Activated CD8-positive, alpha-beta memory T cell treated with anti-CD3 and anti-CD28 coated beads, Interleukin-2, amount 50 U/mL, for 1 hour (primary cell): Measurements from ENCODE around the gene EZH1.

Experiments used
- DNase-seq: peaks from one replicate; pipeline ENCODE4 v3.0.0-alpha.2; 2020; ENCODE audit errors: extremely low read depth

Gene EZH1

DNA sequence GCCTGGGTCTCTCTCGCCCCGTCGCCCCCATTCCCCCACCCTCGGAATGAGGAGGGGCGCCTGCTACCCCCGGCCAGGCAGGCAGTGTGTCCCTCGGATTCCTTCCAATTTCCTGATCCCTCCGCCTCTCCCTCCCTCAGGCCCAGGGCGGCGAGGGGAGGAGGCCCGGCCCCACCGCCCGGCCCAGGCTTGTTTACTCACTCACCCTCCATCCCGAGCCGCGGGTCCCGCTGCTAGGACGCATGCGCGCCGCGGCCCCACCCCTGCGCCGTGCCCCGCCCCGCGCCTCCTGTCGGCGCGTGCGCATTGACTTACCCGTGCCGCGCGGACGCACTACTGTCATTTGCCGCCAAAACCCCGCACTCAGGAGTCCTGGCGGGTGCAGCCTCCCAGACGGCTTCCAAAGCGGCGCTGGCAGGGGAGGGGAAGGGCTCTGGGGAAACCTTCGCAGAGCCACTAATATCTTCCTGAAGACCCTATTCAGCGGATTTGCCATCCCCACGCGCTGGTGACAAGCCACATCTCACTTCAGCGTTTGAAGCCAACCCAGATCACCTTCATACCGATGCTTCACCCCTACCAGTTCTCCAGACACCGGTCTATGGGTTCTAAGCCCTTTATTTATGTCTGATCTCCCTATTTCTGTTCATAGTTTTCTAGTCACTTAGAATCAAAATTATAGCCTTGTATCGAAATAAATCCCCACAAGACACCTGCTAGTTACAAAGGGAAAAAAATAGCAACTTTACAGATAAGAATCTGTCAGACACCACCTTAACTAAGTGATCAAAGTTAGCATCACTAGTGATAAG lies at the start of gene EZH1:
EZH1 (minus strand) TSS at position 235 of the 812 bp plus-strand sequence. CDS start 16,099 bp downstream, outside the sequence.
- DNase-seq: peak; percentile 71

DNA sequence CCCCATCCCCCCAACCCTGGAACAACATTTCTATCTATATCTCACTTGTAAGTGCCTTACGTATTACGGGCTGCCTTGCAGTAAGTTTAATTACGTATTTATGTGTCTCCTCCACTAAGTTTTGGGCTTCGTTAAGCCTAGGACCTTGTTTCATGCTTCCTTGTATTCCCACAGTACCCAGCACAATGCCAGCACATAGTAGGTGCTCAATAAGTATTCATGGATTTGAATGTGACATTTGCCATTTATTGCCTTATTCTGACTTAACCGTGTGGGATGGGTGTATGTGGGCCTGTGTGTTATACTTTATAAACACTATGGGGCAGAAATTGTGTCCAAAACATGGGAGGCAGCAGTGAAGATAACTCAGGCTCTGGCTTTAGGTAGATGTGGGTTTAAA lies 47.7 kb upstream of the EZH1 start:
- DNase-seq: no peak

DNA sequence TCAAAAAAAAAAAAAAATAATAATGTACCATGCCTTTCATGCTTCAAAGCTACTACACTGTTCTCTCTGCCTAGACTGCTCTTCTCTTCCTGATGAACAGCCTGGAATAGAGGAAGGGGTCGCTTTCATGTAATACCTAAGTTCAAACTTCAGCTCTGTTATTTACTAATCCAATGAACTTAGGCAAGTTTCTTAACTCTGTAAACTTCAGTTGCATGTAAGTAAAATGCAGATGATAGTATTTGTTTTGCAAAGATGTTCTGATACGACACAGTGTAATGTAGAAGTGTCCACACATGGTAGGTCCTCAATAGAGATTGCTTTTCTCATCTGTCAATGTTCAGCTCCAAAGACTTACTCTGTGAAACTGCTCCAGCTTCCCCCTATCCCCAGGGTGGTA lies 47.1 kb upstream of the EZH1 start:
- DNase-seq: no peak

- no peak for DNase-seq
These were observed 42.4 kb upstream of the EZH1 start for GRCh38 chr17:42787266-42787665.

- no peak for DNase-seq
These were observed 40.2 kb upstream of the EZH1 start for GRCh38 chr17:42784811-42785592.

- no peak for DNase-seq
These were observed 39.6 kb upstream of the EZH1 start for GRCh38 chr17:42784409-42784808.

DNA sequence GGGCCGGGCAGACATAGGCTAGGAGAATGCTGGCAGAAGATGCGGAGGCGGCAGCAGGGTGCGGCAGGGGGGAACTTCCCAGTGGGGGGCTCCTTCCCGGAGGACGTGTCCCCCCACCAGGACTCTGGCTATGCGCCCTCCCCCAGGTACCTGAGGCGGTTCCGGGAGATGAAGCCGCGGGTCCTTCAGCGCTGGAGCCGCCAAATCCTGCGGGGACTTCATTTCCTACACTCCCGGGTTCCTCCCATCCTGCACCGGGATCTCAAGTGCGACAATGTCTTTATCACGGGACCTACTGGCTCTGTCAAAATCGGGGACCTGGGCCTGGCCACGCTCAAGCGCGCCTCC lies 38.9 kb upstream of the EZH1 start:
- no peak for DNase-seq

GRCh38 chr17:42783062-42783790 lies 38.4 kb upstream of the EZH1 start:
- DNase-seq: no peak

DNA sequence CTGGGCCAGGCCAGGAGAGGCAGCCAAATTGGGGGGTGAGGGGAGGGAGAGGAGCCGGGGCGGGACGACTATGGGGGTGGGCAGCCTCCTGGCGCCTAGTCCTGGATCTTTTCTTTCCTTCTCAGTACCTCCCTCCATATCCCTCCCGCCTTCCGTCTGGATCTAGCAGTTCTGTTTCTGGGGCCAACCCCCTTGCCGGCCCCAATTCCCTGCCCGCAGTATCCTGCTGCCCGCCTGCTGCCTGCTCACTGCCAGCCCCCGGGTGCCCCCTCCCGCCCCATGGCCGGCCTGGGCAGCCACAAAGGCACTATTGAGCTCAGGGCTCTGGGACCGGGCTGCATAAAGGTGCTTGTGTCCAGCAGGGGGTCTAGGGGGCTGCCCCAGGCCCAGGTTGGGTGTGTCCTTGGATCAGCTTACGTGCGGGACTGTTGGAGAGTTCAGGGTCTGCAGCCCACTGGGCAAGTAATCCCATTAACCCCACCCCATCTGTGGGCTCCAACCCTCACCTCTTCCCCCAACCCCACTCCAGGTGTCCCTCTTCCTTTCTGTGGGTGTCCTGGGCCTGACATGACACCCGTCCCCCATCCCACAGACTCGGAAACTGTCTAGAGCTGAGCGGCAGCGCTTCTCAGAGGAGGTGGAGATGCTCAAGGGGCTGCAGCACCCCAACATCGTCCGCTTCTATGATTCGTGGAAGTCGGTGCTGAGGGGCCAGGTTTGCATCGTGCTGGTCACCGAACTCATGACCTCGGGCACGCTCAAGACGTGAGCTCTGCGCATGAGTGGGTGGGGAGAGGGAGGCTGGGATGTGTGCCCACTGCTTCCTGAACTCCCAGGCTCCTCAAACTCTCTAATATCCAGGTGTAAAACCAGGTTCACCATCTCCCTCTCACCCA lies 37.6 kb upstream of the EZH1 start:
- no peak for DNase-seq

DNA sequence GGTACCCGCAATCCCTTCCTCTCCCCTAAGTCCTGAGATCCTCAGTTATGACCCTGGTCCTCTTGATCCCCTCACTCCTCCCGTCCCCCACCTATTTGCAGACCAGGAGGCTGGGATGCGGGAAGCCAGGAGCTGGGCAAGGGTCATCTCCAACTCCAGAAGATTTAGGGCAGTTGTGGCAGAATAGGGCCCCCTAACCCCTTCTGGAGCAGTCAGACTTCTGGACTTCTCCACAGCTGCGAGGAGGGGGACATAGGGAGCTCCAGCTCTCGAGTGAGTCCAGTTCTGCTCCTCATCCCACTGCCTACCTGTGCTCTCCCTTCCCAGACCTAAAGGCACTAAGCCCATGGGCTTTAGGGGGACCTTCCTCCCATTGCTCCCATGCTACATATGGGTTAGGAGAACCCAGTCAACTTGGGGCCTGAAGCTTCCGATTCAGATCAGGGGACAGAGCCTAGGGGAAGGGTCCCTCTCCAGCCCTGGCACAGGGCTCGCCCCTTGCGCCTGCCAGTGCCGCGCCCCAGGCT lies 36.9 kb upstream of the EZH1 start:
- DNase-seq: no peak

DNA sequence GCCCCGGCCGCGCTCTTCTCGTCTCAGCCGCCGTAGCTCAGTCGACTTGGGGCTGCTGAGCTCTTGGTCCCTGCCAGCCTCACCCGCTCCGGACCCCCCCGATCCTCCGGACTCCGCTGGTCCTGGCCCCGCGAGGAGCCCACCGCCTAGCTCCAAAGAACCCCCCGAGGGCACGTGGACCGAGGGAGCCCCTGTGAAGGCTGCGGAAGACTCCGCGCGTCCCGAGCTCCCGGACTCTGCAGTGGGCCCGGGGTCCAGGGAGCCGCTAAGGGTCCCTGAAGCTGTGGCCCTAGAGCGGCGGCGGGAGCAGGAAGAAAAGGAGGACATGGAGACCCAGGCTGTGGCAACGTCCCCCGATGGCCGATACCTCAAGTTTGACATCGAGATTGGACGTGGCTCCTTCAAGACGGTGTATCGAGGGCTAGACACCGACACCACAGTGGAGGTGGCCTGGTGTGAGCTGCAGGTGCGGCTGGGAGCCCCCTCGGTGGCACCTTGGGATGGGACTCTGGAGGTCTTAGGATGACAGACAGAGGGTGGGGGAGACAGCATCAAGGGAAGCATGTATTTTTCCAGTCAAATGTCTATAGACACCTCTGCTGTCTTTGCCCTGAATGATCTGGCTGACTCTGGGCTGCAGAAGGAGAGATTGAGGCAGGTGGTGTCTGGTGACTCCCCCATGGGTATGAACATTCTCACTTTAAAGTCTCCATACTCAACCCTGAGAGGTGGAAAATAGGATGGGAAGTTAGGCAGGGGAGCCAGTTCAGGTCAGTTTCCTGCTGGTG lies 36.2 kb upstream of the EZH1 start:
- DNase-seq: no peak

GRCh38 chr17:42779936-42780850 lies 35.4 kb upstream of the EZH1 start, which contains the start of gene WNK4:
Gene WNK4, plus strand, starts transcription at chr17:42780610. Its CDS starts 89 bp downstream, at chr17:42780699.
- DNase-seq: no peak

GRCh38 chr17:42779304-42779935 lies 34.6 kb upstream of the EZH1 start:
- no peak for DNase-seq

- no peak for DNase-seq
These were observed 33.7 kb upstream of the EZH1 start for GRCh38 chr17:42778570-42778969.

DNA sequence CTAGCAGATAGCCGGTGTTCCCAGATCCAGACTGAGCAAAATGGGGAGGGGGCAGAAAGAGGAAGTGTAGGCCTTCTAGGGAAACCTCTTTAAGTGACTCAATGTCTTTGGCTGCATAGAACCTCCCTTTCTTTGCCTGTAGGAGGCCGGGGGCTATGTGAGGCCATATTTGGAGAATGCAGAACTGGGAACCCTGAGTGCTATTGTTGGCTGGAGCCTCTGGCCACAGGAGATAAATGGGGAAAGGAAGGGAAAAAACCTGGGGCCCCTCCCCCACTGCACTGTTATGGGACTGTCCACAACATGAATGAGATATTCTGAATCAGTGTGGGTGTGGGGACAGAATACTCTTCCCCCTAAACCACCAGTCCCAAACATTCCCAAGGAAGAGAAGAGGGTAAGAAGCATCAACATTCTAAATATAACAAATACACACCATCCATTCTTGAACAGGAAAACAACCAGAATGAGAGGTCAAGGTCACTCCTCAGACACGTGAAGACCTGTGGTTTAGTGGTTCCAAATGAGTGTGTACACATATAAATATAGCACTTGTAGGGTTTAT lies 30.8 kb upstream of the EZH1 start:
- no peak for DNase-seq

DNA sequence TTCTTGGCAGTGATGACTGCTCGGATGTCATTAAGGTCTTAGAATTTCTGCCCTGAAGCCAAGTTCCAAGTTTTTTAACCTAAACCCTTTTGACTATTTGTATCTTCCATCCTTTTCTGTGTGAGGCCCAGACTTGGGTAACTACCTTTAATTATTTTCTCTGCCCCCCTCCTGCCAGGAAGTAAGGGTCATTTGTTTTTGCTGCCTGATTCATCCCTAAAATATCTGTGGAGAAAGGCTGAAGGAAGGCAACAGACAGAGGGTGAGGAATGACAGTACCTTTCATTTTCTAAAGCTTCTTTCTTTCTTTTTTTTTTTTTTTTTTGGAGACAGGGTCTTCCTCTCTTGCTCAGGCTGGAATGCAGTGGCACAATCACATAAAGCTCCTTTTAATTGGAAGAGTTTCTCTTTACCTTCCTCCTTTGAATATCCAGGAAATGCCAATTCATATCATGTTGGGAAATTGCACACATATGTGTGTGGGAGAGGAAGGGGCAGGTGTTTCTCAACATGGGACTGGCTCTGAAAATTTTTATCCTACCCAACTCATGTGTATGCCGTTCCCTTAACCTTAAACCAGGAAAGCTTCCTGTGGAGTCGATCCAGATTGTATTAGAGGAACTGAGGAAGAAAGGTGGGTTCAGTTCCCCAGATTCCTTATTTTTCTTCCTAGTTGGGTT lies 29.4 kb upstream of the EZH1 start:
- no peak for DNase-seq

- DNase-seq: peak; percentile 40
These were observed 28.6 kb upstream of the EZH1 start, which contains the start of gene VPS25 for GRCh38 chr17:42773290-42774035. Gene VPS25, plus strand, starts transcription at chr17:42773449. Its CDS starts 27 bp downstream, at chr17:42773476.
